ENCODE data around the gene ZBTB38. TPM values are rescaled to one million over a fixed set of nuclear protein-coding genes. Genes with fewer than 3 reads are reported as not detected.

The ZBTB38 gene
- total RNA-seq, 1 donor from 2014 or later, result 24.5 TPM

- TF ChIP-seq EZH2 (IDR thresholded peaks at IDR 0.05), result no peak
- H3K4me1 Mint-ChIP-seq, result peaks cover 36% of the 10 kb centered on the region
- H3K4me3 Mint-ChIP-seq, result peak overlapping the region; percentile 0
- no peaks in the 10 kb centered on the region for H3K36me3 Mint-ChIP-seq
- Histone ChIP-seq H3K36me3 (no peaks in the 10 kb centered on the region), H3K79me2 (ENCODE audit: low read depth) (no peaks in the 10 kb centered on the region), H3K9me3 (ENCODE audit: low read depth) (no peaks in the 10 kb centered on the region), H3K4me1 (no peaks in the 10 kb centered on the region), H2AFZ (replicated peaks) (no peak overlapping the region), H3K4me3 (no peak overlapping the region), H3K27me3 (no peaks in the 10 kb centered on the region), H3K27ac (no peak overlapping the region), H3F3A (ENCODE audit: low read depth) (no peaks in the 10 kb centered on the region), H3K4me2 (no peak overlapping the region), H4K20me1 (ENCODE audit: low read depth) (no peaks in the 10 kb centered on the region), H3K9ac (no peak overlapping the region)
- H3K27me3 Mint-ChIP-seq (ENCODE audit: insufficient read depth, low read depth), result peaks cover 4% of the 10 kb centered on the region
- DNase-seq (ENCODE audit: low spot score), result no peak
- peak overlapping the region; percentile 0 for H3K27ac Mint-ChIP-seq
- H3K9me3 Mint-ChIP-seq, result no peaks in the 10 kb centered on the region
Measured at GRCh38 chr3:141331377-141332318, 36.7 kb upstream of the ZBTB38 start.

- Histone ChIP-seq H3K36me3 (no peaks in the 10 kb centered on the region), H3K4me1 (no peaks in the 10 kb centered on the region), H3K9me3 (ENCODE audit: low read depth) (no peaks in the 10 kb centered on the region), H4K20me1 (ENCODE audit: low read depth) (no peaks in the 10 kb centered on the region), H3K27me3 (no peaks in the 10 kb centered on the region), H3K79me2 (ENCODE audit: low read depth) (no peaks in the 10 kb centered on the region), H3F3A (ENCODE audit: low read depth) (no peaks in the 10 kb centered on the region), H3K4me2 (no peak overlapping the region), H3K4me3 (no peak overlapping the region), H3K27ac (no peak overlapping the region), H2AFZ (replicated peaks) (no peak overlapping the region), H3K9ac (no peak overlapping the region)
- H3K9me3 Mint-ChIP-seq, result no peaks in the 10 kb centered on the region
- DNase-seq (ENCODE audit: low spot score), result no peak
- no peak overlapping the region for H3K27ac Mint-ChIP-seq
- peaks cover 40% of the 10 kb centered on the region for H3K4me1 Mint-ChIP-seq
- TF ChIP-seq EZH2phosphoT487 (IDR thresholded peaks at IDR 0.05) (no peak), EZH2 (IDR thresholded peaks at IDR 0.05) (no peak)
- H3K27me3 Mint-ChIP-seq (ENCODE audit: insufficient read depth, low read depth), result peaks cover 6% of the 10 kb centered on the region
- H3K36me3 Mint-ChIP-seq, result no peaks in the 10 kb centered on the region
- H3K4me3 Mint-ChIP-seq, result no peak overlapping the region
Measured at GRCh38 chr3:141332416-141332815, 35.9 kb upstream of the ZBTB38 start.

- Mint-ChIP-seq H3K36me3 (no peaks in the 10 kb centered on the region), H3K4me3 (no peak overlapping the region), H3K9me3 (no peaks in the 10 kb centered on the region), H3K27ac (no peak overlapping the region), H3K27me3 (ENCODE audit: insufficient read depth, low read depth) (peaks cover 7% of the 10 kb centered on the region), H3K4me1 (peaks cover 43% of the 10 kb centered on the region)
- no peak for TF ChIP-seq EZH2 (IDR thresholded peaks at IDR 0.05)
- no peak for TF ChIP-seq EZH2phosphoT487 (IDR thresholded peaks at IDR 0.05)
- TF ChIP-seq CTCF (IDR thresholded peaks at IDR 0.05), result no peak
- Histone ChIP-seq H3K4me2 (no peak overlapping the region), H3F3A (ENCODE audit: low read depth) (no peaks in the 10 kb centered on the region), H3K9ac (no peak overlapping the region), H2AFZ (replicated peaks) (no peak overlapping the region), H3K9me3 (ENCODE audit: low read depth) (no peaks in the 10 kb centered on the region), H3K27me3 (no peaks in the 10 kb centered on the region), H3K4me3 (no peak overlapping the region), H3K36me3 (no peaks in the 10 kb centered on the region), H3K4me1 (no peaks in the 10 kb centered on the region), H4K20me1 (ENCODE audit: low read depth) (no peaks in the 10 kb centered on the region), H3K79me2 (ENCODE audit: low read depth) (no peaks in the 10 kb centered on the region), H3K27ac (no peak overlapping the region)
- no peak for DNase-seq (ENCODE audit: low spot score)
Measured at GRCh38 chr3:141333836-141334626, 34.3 kb upstream of the ZBTB38 start.

- no peaks in the 10 kb centered on the region for H3F3A ChIP-seq (ENCODE audit: low read depth)
- H3K79me2 ChIP-seq (ENCODE audit: low read depth), result no peaks in the 10 kb centered on the region
- no peak overlapping the region for H3K9ac ChIP-seq
- no peaks in the 10 kb centered on the region for H3K9me3 ChIP-seq (ENCODE audit: low read depth)
- no peaks in the 10 kb centered on the region for H3K9me3 Mint-ChIP-seq
- H3K4me3 ChIP-seq, result no peak overlapping the region
- no peaks in the 10 kb centered on the region for H3K36me3 ChIP-seq
- no peak overlapping the region for H2AFZ ChIP-seq (replicated peaks)
- H3K27ac Mint-ChIP-seq, result no peak overlapping the region
- H4K20me1 ChIP-seq (ENCODE audit: low read depth), result no peaks in the 10 kb centered on the region
- no peak overlapping the region for H3K4me2 ChIP-seq
- H3K27ac ChIP-seq, result no peak overlapping the region
- H3K36me3 Mint-ChIP-seq, result no peaks in the 10 kb centered on the region
- H3K27me3 ChIP-seq, result no peaks in the 10 kb centered on the region
- no peaks in the 10 kb centered on the region for H3K4me1 ChIP-seq
- no peak for TF ChIP-seq EZH2 (IDR thresholded peaks at IDR 0.05)
- TF ChIP-seq EZH2phosphoT487 (IDR thresholded peaks at IDR 0.05), result no peak
- no peak for TF ChIP-seq CTCF (IDR thresholded peaks at IDR 0.05)
- peaks cover 43% of the 10 kb centered on the region for H3K4me1 Mint-ChIP-seq
- no peak overlapping the region for H3K4me3 Mint-ChIP-seq
- no peak for DNase-seq (ENCODE audit: low spot score)
- H3K27me3 Mint-ChIP-seq (ENCODE audit: insufficient read depth, low read depth), result peaks cover 7% of the 10 kb centered on the region
Measured at GRCh38 chr3:141334627-141335250, 33.6 kb upstream of the ZBTB38 start.
